ENCODE measurements around the gene SEC22C. TPM values are rescaled to one million over a fixed set of nuclear protein-coding genes. Genes with fewer than 3 reads are reported as not detected.

SEC22C gene
- total RNA-seq, 1 donor from 2014 or later = 56.2 TPM

DNA sequence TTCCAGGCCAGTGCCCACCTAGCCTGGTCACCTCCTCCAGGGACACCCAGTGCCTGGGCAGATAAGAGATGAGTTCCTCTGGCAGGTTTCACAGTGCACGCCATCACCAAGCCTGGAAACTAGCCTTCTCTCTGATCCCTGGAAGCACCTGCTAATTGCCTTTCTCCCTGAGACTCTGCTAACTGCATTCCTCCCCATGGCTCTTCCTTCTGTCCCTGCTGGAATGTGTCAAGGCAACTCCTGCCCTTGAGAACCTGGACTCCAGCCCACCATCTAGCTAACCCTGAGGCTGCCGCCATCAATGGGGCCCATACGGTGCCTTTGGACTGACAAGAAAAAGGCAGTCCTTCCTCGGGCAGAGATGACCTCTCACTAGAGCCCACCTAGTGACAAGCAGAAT is 60.9 kb downstream of the SEC22C start:
- Mint-ChIP-seq H3K9me3 (ENCODE audit: unreplicated experiment) (no peaks in the 10 kb centered on the region), H3K36me3 (ENCODE audit: unreplicated experiment) (no peaks in the 10 kb centered on the region), H3K4me1 (ENCODE audit: unreplicated experiment) (no peaks in the 10 kb centered on the region), H3K4me3 (ENCODE audit: unreplicated experiment) (no peak overlapping the region), H3K27ac (ENCODE audit: unreplicated experiment) (no peak overlapping the region), H3K27me3 (ENCODE audit: unreplicated experiment) (no peaks in the 10 kb centered on the region)
- DNase-seq (ENCODE audit: extremely low spot score, unreplicated experiment) = no peak
- TF ChIP-seq CTCF (IDR thresholded peaks at IDR 0.05) = no peak

GRCh38 chr3:42520336-42520735 is 61.4 kb downstream of the SEC22C start:
- DNase-seq (ENCODE audit: extremely low spot score, unreplicated experiment) = no peak
- no peaks in the 10 kb centered on the region for H3K27me3 Mint-ChIP-seq (ENCODE audit: unreplicated experiment)
- H3K4me1 Mint-ChIP-seq (ENCODE audit: unreplicated experiment) = no peaks in the 10 kb centered on the region
- no peaks in the 10 kb centered on the region for H3K36me3 Mint-ChIP-seq (ENCODE audit: unreplicated experiment)
- H3K4me3 Mint-ChIP-seq (ENCODE audit: unreplicated experiment) = no peak overlapping the region
- H3K27ac Mint-ChIP-seq (ENCODE audit: unreplicated experiment) = no peak overlapping the region
- no peaks in the 10 kb centered on the region for H3K9me3 Mint-ChIP-seq (ENCODE audit: unreplicated experiment)
- no peak for TF ChIP-seq CTCF (IDR thresholded peaks at IDR 0.05)

- no peak overlapping the region for H3K27ac Mint-ChIP-seq (ENCODE audit: unreplicated experiment)
- no peak for DNase-seq (ENCODE audit: extremely low spot score, unreplicated experiment)
- no peak overlapping the region for H3K4me3 Mint-ChIP-seq (ENCODE audit: unreplicated experiment)
Observed at GRCh38 chr3:42519568-42519962, 62.2 kb downstream of the SEC22C start.

DNA sequence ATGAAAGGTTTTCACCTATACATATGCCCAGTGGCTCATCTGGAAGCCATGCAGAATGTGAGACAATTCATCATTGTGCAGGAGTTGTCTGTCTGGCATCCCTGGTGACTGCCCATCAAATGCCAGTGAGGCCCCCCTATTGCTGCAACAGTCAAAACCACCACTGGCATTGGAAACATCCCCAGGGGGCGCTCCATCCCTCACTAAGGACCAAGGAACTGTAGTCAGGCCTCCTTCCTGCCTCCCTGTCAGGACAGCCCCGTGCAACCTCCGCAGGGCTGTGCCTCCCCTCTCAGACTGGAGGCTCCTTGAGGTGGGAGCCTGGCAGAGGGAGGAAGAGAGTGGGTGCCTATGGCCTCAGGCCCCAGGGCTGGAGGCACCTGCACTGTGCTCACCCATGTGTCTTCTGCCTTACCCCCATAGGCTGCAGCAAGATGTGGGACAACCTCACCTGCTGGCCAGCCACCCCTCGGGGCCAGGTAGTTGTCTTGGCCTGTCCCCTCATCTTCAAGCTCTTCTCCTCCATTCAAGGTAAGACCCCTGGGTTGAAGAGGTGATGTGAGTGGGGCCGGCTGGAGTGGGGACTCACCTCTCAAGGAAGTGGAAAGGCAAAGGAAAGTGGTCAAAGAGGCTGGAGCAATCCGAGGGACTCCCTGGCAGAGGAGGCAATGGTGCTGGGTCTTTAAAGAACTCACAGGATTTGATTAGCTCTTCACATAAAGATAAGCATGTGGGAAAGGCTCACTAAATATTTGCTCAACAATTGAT is 62.8 kb downstream of the SEC22C start:
- no peak for DNase-seq (ENCODE audit: extremely low spot score, unreplicated experiment)
- H3K9me3 Mint-ChIP-seq (ENCODE audit: unreplicated experiment) = no peaks in the 10 kb centered on the region
- no peak for TF ChIP-seq CTCF (IDR thresholded peaks at IDR 0.05)
- H3K27me3 Mint-ChIP-seq (ENCODE audit: unreplicated experiment) = no peaks in the 10 kb centered on the region
- no peak overlapping the region for H3K27ac Mint-ChIP-seq (ENCODE audit: unreplicated experiment)
- no peaks in the 10 kb centered on the region for H3K36me3 Mint-ChIP-seq (ENCODE audit: unreplicated experiment)
- H3K4me1 Mint-ChIP-seq (ENCODE audit: unreplicated experiment) = no peaks in the 10 kb centered on the region
- no peak overlapping the region for H3K4me3 Mint-ChIP-seq (ENCODE audit: unreplicated experiment)

More at GRCh38 chr3:42519568-42519962, 62.2 kb downstream of the SEC22C start:
- Mint-ChIP-seq H3K36me3 (ENCODE audit: unreplicated experiment) (no peaks in the 10 kb centered on the region), H3K4me1 (ENCODE audit: unreplicated experiment) (no peaks in the 10 kb centered on the region), H3K9me3 (ENCODE audit: unreplicated experiment) (no peaks in the 10 kb centered on the region), H3K27me3 (ENCODE audit: unreplicated experiment) (no peaks in the 10 kb centered on the region)
- TF ChIP-seq CTCF (IDR thresholded peaks at IDR 0.05) = no peak

GRCh38 chr3:42517117-42517516 is 64.7 kb downstream of the SEC22C start:
- TF ChIP-seq CTCF (IDR thresholded peaks at IDR 0.05) = no peak
- H3K9me3 Mint-ChIP-seq (ENCODE audit: unreplicated experiment) = no peaks in the 10 kb centered on the region

More at GRCh38 chr3:42517117-42517516, 64.7 kb downstream of the SEC22C start:
- DNase-seq (ENCODE audit: extremely low spot score, unreplicated experiment) = no peak
- Mint-ChIP-seq H3K4me1 (ENCODE audit: unreplicated experiment) (no peaks in the 10 kb centered on the region), H3K4me3 (ENCODE audit: unreplicated experiment) (no peak overlapping the region), H3K36me3 (ENCODE audit: unreplicated experiment) (no peaks in the 10 kb centered on the region), H3K27me3 (ENCODE audit: unreplicated experiment) (no peaks in the 10 kb centered on the region), H3K27ac (ENCODE audit: unreplicated experiment) (no peak overlapping the region)
